ENCODE measurements around the gene LY6G5C.

Gene LY6G5C

GRCh38 chr6:31680226-31681134 is at the start of gene LY6G5C:
LY6G5C (minus strand) TSS chr6:31681067; CDS start chr6:31680373, 694 bp downstream.
- peak in 5 of 6 experiments; percentile 15 to 53 (median 44) for DNase-seq

DNA sequence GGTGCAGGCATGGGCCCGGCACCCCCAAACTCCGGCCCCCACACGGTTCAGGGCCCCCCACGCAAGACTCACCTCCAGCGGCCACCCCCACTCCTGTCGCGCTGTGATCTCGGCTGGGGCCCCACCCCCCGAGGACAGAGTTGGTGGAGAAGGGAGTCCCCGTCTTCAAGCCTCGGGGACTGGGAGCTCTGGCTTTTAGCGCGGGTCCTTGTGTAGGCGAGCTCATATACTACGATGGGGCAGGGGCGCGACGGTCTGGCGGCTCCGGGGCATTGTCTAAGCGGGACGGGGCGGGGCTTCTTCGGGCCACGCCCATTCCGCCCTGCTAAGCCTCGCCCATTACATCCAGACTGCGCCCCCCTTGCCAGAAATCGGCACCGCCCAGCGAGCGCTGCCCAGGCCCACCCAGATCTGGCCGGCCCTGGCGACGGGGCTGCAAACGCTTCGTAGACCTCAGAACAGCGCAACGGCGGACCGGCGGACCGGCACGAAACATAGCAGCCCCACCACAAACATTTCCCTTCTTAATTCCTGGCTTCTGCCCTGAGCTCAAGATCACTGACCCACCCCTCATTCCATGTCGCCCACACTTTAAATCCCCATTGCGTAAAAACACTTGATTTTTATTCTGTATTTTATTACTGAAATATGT is 49.2 kb upstream of the LY6G5C start:
- DNase-seq = peak in 5 of 6 experiments; percentile 53 to 81 (median 68)

- peak; percentile 56 to 82 (median 73) for DNase-seq
These were observed 48.7 kb upstream of the LY6G5C start for GRCh38 chr6:31729515-31729978.

DNA sequence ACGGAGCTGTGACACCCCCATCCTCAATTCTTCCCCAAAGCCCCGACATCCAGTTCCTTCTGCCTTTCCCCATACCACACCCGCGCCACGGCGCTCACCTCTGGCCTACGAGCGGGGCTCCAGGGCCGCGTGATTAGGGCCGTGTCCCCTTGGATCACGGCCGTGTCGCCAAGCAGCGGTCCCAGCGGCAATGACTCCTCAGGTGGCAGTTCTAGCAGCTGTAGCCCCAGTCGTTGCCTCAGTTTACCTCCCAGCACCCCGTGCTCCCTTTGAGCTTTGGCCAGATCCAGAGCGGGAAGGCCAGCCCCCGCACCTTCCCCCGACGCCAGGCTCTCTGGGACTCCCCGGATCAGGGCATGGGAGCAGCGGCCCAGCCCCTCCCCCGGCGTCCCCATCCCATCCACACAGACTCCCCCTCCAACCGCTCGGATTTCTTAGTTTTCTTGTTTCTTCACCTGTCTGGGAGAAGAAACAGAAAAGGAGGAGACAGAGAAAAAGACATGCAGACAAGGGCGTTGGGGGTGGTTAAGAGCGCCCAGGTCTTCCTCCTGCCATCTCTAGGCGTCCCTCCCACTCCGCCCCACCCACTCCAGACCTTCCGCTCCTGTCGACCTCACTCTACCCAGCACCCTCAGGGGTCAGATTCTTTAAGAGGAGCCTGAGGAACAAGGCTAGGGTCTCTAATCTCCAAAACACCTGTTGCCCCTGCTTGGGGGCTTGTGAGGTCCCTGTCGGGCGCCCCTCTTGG is 48.1 kb upstream of the LY6G5C start, which contains the start of gene DDAH2:
Gene DDAH2 (minus strand): TSS at position 533 of the 748 bp plus-strand sequence. CDS start 138 bp downstream, at position 395.
- DNase-seq = no peak

- DNase-seq = no peak
These were observed 47.1 kb upstream of the LY6G5C start for GRCh38 chr6:31727717-31728671.

DNA sequence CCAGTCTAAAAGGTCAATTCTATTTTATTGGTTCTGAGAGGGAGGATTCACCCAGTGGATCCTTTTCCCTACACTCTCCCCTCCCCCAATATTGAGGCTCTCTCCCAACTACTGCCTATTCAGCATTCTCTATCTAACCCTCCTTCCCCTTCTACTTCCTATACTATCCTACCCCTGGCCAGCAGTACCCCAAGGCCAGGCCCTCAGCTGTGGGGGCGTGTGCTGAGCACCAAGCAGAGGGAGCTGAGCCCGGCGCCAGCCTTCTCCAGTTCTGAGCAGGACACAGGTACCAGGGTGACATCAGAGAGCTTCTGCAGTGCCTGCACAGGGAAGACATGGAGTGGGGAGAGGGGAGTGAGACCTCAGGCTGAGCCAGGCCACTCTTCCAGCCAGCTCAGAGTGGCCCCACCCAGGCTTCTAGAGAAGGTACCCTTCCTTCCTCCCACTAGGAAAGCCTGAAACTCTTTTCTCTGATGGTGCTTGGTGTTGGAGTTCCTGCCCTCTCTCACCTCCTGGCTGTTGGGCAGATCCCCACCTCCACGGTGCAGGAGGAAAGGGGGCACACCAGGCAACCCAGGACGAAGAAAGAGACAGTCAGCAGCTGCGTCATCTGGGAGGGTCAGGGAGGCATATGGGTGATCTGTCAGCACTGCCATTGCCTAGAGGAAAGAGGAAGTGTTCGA is 46.3 kb upstream of the LY6G5C start:
- no peak for DNase-seq

DNA sequence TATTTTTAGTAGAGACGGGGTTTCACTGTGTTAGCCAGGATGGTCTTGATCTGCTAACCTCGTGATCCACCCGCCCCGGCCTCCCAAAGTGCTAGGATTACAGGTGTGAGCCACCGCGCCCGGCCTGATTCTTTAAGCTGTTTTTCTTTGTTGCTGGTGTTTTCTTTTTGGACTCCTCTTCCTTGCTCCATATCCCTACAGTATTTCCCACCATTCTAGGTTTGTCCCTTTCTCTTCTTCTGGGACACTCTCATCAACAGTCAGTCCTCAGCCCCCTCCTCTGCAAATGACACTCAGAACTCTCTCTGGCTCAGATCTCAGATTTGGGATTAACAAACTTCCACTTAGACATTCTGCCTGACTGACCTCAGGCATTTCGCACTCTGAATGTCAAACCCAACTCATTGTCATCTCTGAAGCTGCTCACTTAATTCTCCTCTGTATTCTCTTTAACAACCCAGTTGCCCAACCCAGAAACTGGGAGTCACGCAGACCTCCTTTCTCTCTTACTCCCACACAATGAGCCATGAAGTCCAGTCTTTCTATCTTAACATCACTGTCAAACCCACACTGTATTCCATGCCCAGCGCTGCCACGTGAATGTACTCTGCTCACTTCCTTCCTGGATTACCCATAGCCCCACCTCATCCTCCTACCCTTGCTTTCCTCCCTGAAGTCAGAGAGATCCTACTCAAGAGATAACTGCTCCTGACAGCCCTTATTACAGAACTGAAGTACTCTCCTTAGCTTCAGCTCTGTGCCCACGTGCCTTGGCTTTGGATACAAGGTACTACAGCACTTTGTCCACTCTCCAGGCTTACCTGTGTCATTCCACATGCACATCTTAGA is 44.9 kb upstream of the LY6G5C start:
- no peak for DNase-seq

DNA sequence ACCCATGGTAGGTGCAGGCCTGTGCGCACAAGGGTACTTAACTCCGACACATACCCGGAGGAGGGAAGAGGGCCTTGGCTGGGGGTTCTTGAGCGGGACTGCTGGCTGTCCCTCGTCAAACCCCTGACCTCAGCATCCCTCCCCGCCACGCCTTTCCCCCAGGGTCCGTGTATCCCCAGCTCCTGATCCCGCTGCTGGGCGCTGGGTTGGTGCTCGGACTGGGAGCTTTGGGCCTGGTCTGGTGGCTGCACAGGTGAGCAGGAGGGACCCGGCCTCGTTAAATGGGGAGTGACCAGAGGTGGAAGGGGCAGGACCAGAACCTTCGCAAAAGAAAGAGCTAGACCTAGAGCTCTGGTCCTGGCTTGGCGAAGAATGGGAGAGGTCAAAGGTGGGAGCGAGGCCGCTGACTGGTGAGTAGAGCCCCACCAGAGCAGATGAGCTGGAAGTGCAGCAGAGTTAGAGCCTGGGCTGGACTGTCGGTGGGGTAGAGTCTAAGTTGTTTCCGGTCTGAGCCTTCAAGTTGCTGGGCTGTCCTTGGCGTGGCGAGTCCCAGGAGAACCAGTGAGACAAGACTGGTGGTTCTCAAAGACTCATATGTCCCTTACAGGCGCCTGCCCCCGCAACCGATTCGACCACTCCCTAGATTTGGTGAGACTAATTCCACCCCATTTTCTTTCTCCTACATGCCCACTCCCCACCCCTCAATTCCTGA is 43.3 kb upstream of the LY6G5C start:
- DNase-seq = no peak

- DNase-seq = no peak
These were observed 42.5 kb upstream of the LY6G5C start, which contains the start of gene MPIG6B for GRCh38 chr6:31723245-31723979. MPIG6B (plus strand) TSS chr6:31723373; CDS start chr6:31723384, 11 bp downstream.

DNA sequence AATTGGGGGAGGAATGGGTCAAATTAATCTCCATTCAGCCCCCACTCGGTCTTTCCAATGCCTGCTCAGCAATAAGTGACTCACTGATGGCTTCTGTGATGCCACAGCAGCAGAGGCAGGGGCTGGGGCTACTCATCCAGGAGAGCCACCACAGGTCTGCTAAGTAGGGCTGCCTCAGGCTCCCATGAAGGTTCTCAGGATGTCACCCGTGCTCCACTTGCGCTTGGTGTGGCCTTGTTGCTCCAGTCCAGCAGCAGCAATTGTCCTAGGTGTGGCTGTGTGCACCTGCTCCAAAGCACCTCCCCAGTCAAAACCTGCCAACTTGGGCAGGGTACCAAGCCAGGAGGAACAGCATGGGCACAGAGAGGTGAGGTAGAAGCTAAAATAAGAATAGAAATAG is 41.3 kb upstream of the LY6G5C start:
- no peak for DNase-seq

- no peak for DNase-seq
These were observed 40.6 kb upstream of the LY6G5C start, which contains the start of gene LY6G6C for GRCh38 chr6:31721351-31722020. LY6G6C (minus strand) TSS chr6:31721746; CDS start chr6:31721679, 67 bp downstream.

DNA sequence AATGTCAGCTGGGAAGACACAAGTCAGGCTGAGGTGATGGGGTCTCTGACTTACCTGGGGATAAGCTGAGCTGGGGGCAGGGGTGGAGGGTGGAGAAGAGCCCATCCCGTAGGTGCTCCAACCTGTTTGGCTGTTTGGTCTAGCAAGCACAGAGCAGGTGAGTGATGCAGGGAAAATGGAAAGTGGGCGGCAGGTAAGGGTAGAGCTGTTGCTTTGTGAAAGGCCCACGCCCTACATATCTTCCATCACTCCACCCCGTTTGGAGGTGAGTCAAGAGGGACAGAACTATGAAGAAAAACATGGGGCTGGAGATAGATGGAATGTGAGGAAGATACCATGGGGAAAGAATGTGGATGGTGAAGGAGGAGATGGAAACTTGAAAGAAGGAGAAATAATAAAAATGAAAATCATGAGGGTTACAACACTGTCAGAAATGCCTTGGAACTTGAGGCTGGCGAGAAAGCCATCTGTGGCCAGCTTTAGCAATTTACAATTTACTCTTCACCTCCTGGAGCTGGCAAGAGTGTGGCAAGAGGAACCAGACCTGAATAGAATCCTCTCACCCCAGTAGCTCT is 39.4 kb upstream of the LY6G5C start:
- no peak for DNase-seq

GRCh38 chr6:31719001-31719400 is 38.1 kb upstream of the LY6G5C start:
- no peak for DNase-seq

- no peak for DNase-seq
These were observed 37.4 kb upstream of the LY6G5C start for GRCh38 chr6:31718265-31718664.

GRCh38 chr6:31717499-31718222 is 36.8 kb upstream of the LY6G5C start:
- DNase-seq = no peak

DNA sequence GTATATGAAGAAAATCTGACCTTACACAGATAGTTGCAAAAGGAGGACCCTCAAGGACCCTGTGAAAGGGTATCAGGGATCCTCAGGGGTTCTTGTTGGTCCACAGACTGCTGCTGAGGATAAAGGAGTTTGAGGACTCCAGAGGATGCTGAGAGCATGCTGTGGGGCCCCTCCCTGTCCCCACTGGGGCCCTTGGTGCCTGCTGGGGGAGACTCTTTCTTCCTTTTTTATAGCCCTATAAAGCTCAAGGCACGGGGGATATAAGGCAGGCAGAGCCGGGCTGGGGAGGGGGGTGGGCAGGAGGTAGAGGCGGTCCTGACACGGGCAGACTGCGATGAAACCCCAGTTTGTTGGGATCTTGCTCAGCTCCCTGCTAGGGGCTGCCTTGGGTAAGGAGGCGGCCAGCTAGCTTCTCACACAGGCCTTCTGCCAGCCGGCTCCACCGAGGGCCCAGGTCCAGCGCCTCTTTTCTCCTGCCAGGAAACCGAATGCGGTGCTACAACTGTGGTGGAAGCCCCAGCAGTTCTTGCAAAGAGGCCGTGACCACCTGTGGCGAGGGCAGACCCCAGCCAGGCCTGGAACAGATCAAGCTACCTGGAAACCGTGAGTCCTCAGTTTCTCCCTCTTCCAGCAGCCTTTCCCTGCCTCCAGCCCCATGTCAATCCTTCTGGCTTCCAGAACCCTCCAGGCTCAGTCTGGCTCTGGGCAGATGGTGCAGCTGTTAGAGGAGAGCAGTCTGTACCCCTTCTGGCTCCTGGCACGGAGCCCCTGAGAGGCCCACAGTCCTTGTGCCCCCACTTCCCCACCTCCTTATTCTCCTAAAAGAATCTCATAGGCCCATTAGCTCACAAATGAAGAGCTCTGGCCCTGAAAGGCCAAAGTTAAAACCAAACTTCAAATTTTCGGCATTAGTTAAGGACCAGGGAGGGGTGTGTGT is 34.4 kb upstream of the LY6G5C start, which contains the start of gene LY6G6D:
Gene LY6G6D (plus strand): TSS at position 327 of the 937 bp plus-strand sequence. CDS start 8 bp downstream, at position 335.
- DNase-seq = no peak

Measured in stimulated activated naive CD4-positive, alpha-beta T cell (primary cell).